Epithelial cell of prostate (primary cell): ENCODE measurements around the gene MUC13.

Experiments used
- DNase-seq: peaks from one replicate; pipeline ENCODE4 v3.0.0-alpha.2; 2011; ENCODE audit warnings: low read depth, low spot score
- H3K27ac ChIP-seq: fragments of 450-650 bp; 2 replicates; pipeline ENCODE4 v1.5.1; 2017; ENCODE audit warnings: mild to moderate bottlenecking

Gene MUC13

GRCh38 chr3:124904835-124905492 lies 29.6 kb downstream of the MUC13 start:
- H3K27ac ChIP-seq = no peak overlapping the region
- no peak for DNase-seq

GRCh38 chr3:124903896-124904834 lies 30.4 kb downstream of the MUC13 start:
- no peak for DNase-seq
- no peak overlapping the region for H3K27ac ChIP-seq

GRCh38 chr3:124896824-124897526 lies 37.6 kb downstream of the MUC13 start:
- DNase-seq = no peak

GRCh38 chr3:124895756-124896155 lies 38.8 kb downstream of the MUC13 start:
- no peak for DNase-seq
- H3K27ac ChIP-seq = no peak overlapping the region

More at GRCh38 chr3:124896824-124897526, 37.6 kb downstream of the MUC13 start:
- no peak overlapping the region for H3K27ac ChIP-seq

- no peak overlapping the region for H3K27ac ChIP-seq
- DNase-seq = no peak
These were observed 41.0 kb downstream of the MUC13 start for GRCh38 chr3:124893526-124893925.

- H3K27ac ChIP-seq = peak overlapping the region; percentile 16
- DNase-seq = no peak
These were observed 43.9 kb downstream of the MUC13 start for GRCh38 chr3:124890573-124891190.

- no peak overlapping the region for H3K27ac ChIP-seq
- no peak for DNase-seq
These were observed 45.8 kb downstream of the MUC13 start for GRCh38 chr3:124888482-124889441.

- peak overlapping the region; percentile 97 for H3K27ac ChIP-seq
- no peak for DNase-seq
These were observed 46.6 kb downstream of the MUC13 start for GRCh38 chr3:124887932-124888298.

GRCh38 chr3:124887177-124887931 lies 47.2 kb downstream of the MUC13 start, which contains the start of gene ITGB5:
ITGB5 (minus strand) TSS chr3:124887365; CDS start chr3:124887000, 365 bp downstream.
- H3K27ac ChIP-seq = peak within 1 kb of the TSS; percentile 97
- no peak for DNase-seq

- H3K27ac ChIP-seq = peak overlapping the region; percentile 97
These were observed 48.1 kb downstream of the MUC13 start for GRCh38 chr3:124886168-124887056.

GRCh38 chr3:124885466-124886167 lies 48.9 kb downstream of the MUC13 start:
- DNase-seq = no peak
- H3K27ac ChIP-seq = peak overlapping the region; percentile 97

More at GRCh38 chr3:124886168-124887056, 48.1 kb downstream of the MUC13 start:
- DNase-seq = no peak

- peak overlapping the region; percentile 97 for H3K27ac ChIP-seq
- no peak for DNase-seq
These were observed 50.0 kb downstream of the MUC13 start for GRCh38 chr3:124884474-124885101.

- H3K27ac ChIP-seq = peak overlapping the region; percentile 97
These were observed 50.6 kb downstream of the MUC13 start for GRCh38 chr3:124883766-124884473.

GRCh38 chr3:124882816-124883747 lies 51.5 kb downstream of the MUC13 start:
- no peak for DNase-seq

More at GRCh38 chr3:124883766-124884473, 50.6 kb downstream of the MUC13 start:
- DNase-seq = no peak

More at GRCh38 chr3:124882816-124883747, 51.5 kb downstream of the MUC13 start:
- H3K27ac ChIP-seq = peak overlapping the region; percentile 97
